Activated CD8-positive, alpha-beta memory T cell treated with anti-CD3 and anti-CD28 coated beads, Interleukin-2, amount 50 U/mL, for 1 hour (primary cell): ENCODE data around the gene RBX1.
A peak's percentile ranks its signal among the peaks of the same experiment; 100 is the strongest.

Experiments
- DNase-seq: peaks from one replicate; pipeline ENCODE4 v3.0.0-alpha.2; 2020; ENCODE audit errors: extremely low read depth

The RBX1 gene

DNA sequence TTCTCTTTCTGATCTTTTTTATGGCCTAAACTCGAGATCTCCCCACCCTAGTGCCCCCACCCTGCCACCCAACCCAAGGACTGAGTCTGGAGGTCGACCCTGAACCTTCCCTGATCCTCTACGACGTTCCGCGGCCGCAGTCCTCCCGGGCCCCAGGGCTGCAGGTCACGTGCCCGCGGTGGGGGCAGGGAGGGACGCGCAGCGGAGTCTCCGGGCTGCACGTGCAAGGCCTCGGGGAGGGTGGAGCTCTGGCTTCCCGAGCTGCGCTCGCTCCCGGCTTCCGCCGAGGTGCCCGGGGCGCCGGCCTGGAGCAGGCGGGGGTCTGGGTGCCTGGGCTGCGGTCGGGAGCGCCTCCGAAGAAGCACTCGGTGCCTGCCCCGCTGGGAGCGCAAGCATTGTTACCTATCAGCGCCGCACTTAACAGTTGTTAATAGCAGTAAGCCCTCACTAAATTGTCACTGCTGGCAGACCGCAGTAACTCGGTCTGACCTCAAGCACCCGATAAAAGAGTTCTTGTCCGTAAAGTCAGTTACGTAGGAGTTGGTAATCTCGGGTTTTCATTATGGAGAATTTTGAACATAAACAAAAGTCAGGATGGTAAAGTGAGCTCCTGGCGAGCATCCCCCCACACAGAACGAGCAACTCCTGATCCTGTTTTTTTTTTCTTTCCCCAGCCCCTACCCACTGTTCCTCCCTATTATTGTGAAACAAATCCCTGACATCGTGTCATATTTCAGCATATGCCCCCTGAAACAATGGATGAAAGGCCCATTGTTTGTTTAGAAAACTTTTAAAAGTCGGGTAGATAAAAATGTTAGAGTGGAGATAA, 71.5 kb downstream of the RBX1 start:
- DNase-seq, result peak; percentile 29
